Spleen (tissue), 11 donors: ENCODE data around the gene BFSP1. TPM values are rescaled to one million over a fixed set of nuclear protein-coding genes. Genes with fewer than 3 reads are reported as not detected.

Experiments used
- DNase-seq: peaks from one replicate; pipeline ENCODE4 v3.0.0-alpha.2; 2020
- H3K27ac ChIP-seq, 8 donors: fragments of 200-600 bp; sonication (generic) in 7 of 8; 1 replicate in 4 of 8; 2 replicates in 4 of 8; pipeline versions ENCODE4 v1.5.0 to v1.8.0; 2016 to 2021; ENCODE audit warnings: inconsistent platforms in 4 of 8, mild to moderate bottlenecking in 4 of 8, moderate library complexity in 1 of 8
- H3K27me3 ChIP-seq, 7 donors: fragments of 200-600 bp; sonication (generic) in 6 of 7; replicated peaks in 1 of 7; 1 replicate in 4 of 7; 2 replicates in 3 of 7; pipeline versions ENCODE4 v1.5.0 to v1.8.0; 2016 to 2021; ENCODE audit warnings: inconsistent platforms in 3 of 7, mild to moderate bottlenecking in 1 of 7
- H3K36me3 ChIP-seq, 6 donors: fragments of 200-600 bp; sonication (generic) in 5 of 6; 1 replicate in 4 of 6; 2 replicates in 2 of 6; pipeline versions ENCODE4 v1.5.0 to v1.8.0; 2016 to 2021; ENCODE audit warnings: inconsistent platforms in 2 of 6
- H3K4me1 ChIP-seq, 6 donors: fragments of 200-600 bp; sonication (generic) in 5 of 6; 1 replicate in 3 of 6; 2 replicates in 3 of 6; pipeline versions ENCODE4 v1.5.0 to v1.8.0; 2016 to 2021; ENCODE audit warnings: inconsistent platforms in 3 of 6
- H3K4me3 ChIP-seq, 8 donors: fragments of 200-600 bp; sonication (generic) in 7 of 8; 1 replicate in 4 of 8; 2 replicates in 4 of 8; pipeline versions ENCODE4 v1.5.0 to v1.8.0; 2016 to 2021; ENCODE audit warnings: inconsistent platforms in 4 of 8, mild to moderate bottlenecking in 4 of 8, moderate library complexity in 2 of 8
- H3K9me3 ChIP-seq, 8 donors: fragments of 200-600 bp; sonication (generic) in 7 of 8; 1 replicate in 4 of 8; 2 replicates in 4 of 8; pipeline versions ENCODE4 v1.5.0 to v1.8.0; 2016 to 2021; ENCODE audit warnings: inconsistent platforms in 4 of 8
- POLR2A ChIP-seq, 3 donors: fragments of 450-650 bp; IDR thresholded peaks; one replicate each; pipeline ENCODE4 v1.5.1; 2017; ENCODE audit warnings: antibody characterized with exemption in 3 of 3, mild to moderate bottlenecking in 1 of 3
- POLR2AphosphoS5 ChIP-seq, 3 donors: sonication (generic); formaldehyde crosslinking; IDR thresholded peaks; one replicate each; pipeline ENCODE4 v1.5.1; 2017; ENCODE audit warnings: antibody characterized with exemption in 3 of 3
- WGBS, 5 donors: extraction: QIAGEN DNeasy Blood & Tissue Kit in 3 of 5; methylation state at CpG; one replicate each; pipeline versions ENCODE4 v1.1.5 to v1.1.7; 2013 to 2018; 5-methylcytosine and 5-hydroxymethylcytosine counted together
- intact Hi-C: fragments of 100-400 bp; cut with DNase I; formaldehyde crosslinking; loops from one replicate; pipeline ENCODE4 v1.15.0; 2023; ENCODE audit warnings: low total_unique reads
- polyA plus RNA-seq, 3 donors: library from polyadenylated mRNA; stranded (reverse); fragments of 200-250 nt; gene quantifications; one replicate each; pipeline ENCODE4 v1.2.1, GENCODE V29; 2013
- total RNA-seq, 7 donors: library from RNA; depleted of rRNA in 3 of 7; stranded (reverse); fragments of >200 nt in 3 of 7; fragmentation: NEBNext Ultra II Directional in 4 of 7; extraction: Animal tissue kit (Norgen Biotek cat#: 25700) in 4 of 7; gene quantifications; one replicate each; pipeline versions ENCODE4 v1.1.0 to v1.2.1, GENCODE V29; 2016 to 2021
- TF ChIP-seq, protein P1 (sequence below), 11 experiments: fragments of 200-600 bp in 7 of 11; fragments of 450-650 bp in 4 of 11; sonication (generic) in 4 of 11; IDR thresholded peaks in 8 of 11; conservative IDR thresholded peaks in 3 of 11; 1 replicate in 7 of 11; 2 replicates in 4 of 11; pipeline versions ENCODE4 v1.4.0 to v1.8.0; 2016 to 2021; ENCODE audit warnings: antibody characterized with exemption in 11 of 11, inconsistent platforms in 4 of 11, mild to moderate bottlenecking in 1 of 11
- donor health status: healthy with polysubstance abuse.
- donor health status: DM: no; HTN: no; CAD: no; lungs with moderate emphysema.
- donor health status: DM: no; HTN: no; CAD: no.
- donor health status: Bipolar disorder and iron deficiency.
- donor health status: healthy.
- donor health status: DM: no; HTN: no; CAD: no.
- donor health status: DM: yes; HTN: yes; CAD: no.

BFSP1 gene
- total and polyA plus RNA-seq, 10 donors = 0.13 to 0.86 (median 0.41) TPM

DNA sequence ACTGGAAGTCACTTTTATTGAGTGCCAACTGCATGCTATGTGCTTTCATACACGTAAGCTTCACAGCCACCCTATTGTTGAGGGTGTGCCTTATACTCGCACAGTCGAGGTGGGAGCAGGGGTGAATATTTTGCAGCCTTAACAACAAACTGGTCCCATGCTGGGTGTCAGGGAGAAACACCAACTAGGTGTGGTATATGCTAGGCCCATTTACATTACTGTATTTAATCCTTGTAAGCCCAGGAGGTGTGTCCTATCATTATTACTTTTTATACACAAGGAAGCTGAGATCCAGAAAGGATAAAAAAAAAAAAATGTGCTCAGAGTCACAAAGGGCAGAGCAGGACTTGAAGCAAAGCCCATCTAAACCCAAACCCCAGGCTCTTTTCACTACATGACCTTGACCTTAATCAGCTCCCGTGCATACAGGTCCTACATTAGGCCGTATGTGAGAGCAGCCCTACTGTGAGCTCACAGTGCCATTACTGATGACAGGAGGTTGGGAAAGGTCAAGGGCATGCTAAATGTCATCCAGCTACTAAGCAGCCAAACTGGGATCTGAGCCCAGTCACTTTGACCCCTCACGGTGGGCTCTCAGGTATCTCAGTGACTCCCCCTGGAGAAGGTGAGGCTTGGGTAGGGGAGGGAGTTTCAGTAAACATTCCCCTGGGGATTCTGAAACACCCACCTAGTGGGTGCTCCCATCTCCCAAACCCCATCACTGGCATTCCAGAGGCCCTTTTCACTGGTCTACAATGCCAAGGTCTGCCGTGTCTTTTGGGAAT lies 61.7 kb downstream of the BFSP1 start:
- whole genome bisulfite sequencing, 5 donors = 83 to 91% (median 86%) methylated on average over 7 of the region's 7 CpGs

DNA sequence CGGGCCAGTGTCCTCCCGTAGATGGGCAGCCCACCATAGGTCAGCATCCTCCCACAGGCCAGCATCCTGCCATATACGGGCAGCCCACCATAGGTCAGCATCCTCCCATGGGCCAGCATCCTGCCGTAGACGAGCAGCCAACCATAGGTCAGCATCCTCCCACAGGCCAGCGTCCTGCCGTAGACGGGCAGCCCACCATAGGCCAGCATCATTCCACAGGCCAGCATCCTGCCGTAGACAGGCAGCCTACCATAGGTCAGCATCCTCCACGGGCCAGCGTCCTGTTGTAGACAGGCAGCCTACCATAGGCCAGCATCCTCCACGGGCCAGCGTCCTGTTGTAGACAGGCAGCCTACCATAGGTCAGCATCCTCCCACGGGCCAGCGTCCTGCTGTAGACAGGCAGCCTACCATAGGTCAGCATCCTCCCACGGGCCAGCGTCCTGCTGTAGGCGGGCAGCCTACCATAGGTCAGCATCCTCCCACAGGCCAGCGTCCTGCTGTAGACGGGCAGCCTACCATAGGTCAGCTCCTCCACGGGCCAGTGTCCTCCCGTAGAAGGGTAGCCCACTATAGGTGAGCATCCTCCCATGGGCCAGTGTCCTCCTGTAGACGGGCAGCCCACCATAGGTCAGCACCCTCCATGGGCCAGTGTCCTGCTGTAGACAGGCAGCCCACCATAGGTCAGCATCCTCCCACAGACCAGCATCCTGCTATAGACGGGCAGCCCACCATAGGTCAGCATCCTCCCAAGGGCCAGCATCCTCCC lies 62.9 kb downstream of the BFSP1 start:
- DNase-seq = no peak
- TF ChIP-seq, protein P1, sequence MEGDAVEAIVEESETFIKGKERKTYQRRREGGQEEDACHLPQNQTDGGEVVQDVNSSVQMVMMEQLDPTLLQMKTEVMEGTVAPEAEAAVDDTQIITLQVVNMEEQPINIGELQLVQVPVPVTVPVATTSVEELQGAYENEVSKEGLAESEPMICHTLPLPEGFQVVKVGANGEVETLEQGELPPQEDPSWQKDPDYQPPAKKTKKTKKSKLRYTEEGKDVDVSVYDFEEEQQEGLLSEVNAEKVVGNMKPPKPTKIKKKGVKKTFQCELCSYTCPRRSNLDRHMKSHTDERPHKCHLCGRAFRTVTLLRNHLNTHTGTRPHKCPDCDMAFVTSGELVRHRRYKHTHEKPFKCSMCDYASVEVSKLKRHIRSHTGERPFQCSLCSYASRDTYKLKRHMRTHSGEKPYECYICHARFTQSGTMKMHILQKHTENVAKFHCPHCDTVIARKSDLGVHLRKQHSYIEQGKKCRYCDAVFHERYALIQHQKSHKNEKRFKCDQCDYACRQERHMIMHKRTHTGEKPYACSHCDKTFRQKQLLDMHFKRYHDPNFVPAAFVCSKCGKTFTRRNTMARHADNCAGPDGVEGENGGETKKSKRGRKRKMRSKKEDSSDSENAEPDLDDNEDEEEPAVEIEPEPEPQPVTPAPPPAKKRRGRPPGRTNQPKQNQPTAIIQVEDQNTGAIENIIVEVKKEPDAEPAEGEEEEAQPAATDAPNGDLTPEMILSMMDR (IDR thresholded peaks at IDR 0.05 in 8 of 11, conservative IDR thresholded peaks at IDR 0.05 in 3 of 11) = no peak
- TF ChIP-seq POLR2A (IDR thresholded peaks at IDR 0.05) = no peak
- TF ChIP-seq POLR2AphosphoS5 (IDR thresholded peaks at IDR 0.05) = no peak

More for the DNA sequence above, 61.7 kb downstream of the BFSP1 start:
- H3K4me3 ChIP-seq = no peak overlapping the region
- no peak for TF ChIP-seq POLR2AphosphoS5 (IDR thresholded peaks at IDR 0.05)
- no peak for TF ChIP-seq POLR2A (IDR thresholded peaks at IDR 0.05)
- TF ChIP-seq, protein P1 (IDR thresholded peaks at IDR 0.05 in 8 of 11, conservative IDR thresholded peaks at IDR 0.05 in 3 of 11) = no peak
- H3K27me3 ChIP-seq = no peaks in the 10 kb centered on the region
- intact Hi-C loops = no loop called here
- no peak for DNase-seq
- H3K36me3 ChIP-seq = no peaks in the 10 kb centered on the region
- H3K9me3 ChIP-seq = no peaks in the 10 kb centered on the region
- no peak overlapping the region for H3K27ac ChIP-seq
- H3K4me1 ChIP-seq = no peaks in the 10 kb centered on the region

DNA sequence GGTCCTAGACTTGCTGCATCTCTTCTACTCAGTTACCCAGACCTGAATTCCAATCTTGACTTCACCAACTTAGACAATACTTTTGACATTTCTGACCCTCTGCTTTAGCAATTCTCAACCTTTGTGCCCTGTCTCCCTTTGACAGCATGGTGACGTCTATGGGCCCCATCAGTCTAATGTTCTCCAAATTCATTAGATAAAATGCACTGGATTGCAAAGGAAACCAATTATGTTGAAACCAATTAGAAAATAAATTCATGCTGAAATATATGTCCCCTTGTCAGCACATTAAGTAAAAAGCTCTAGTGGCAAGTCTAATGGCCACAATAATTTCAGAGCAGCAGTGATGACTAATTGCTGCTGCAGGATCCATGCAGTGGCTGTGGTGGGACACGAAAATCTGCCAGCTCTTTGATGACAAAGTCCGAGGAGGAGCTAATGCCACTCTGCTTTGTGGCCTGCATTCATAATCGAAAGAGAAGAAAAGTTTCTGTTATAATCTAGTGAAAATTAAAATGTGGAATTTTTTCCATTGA lies 64.0 kb downstream of the BFSP1 start:
- DNase-seq = no peak
- no peak overlapping the region for H3K4me3 ChIP-seq
- TF ChIP-seq POLR2A (IDR thresholded peaks at IDR 0.05) = no peak
- TF ChIP-seq, protein P1 (IDR thresholded peaks at IDR 0.05 in 8 of 11, conservative IDR thresholded peaks at IDR 0.05 in 3 of 11) = no peak
- TF ChIP-seq POLR2AphosphoS5 (IDR thresholded peaks at IDR 0.05) = no peak
- WGBS, 5 donors = 76 to 87% (median 81%) methylated on average over 4 of the region's 4 CpGs
- H3K4me1 ChIP-seq = no peaks in the 10 kb centered on the region
- intact Hi-C loops = no loop called here
- no peaks in the 10 kb centered on the region for H3K27me3 ChIP-seq
- H3K27ac ChIP-seq = no peak overlapping the region
- no peaks in the 10 kb centered on the region for H3K9me3 ChIP-seq
- H3K36me3 ChIP-seq = no peaks in the 10 kb centered on the region

More for the DNA sequence above, 62.9 kb downstream of the BFSP1 start:
- Histone ChIP-seq H3K27ac (no peak overlapping the region), H3K4me3 (no peak overlapping the region), H3K36me3 (no peaks in the 10 kb centered on the region), H3K4me1 (no peaks in the 10 kb centered on the region), H3K27me3 (no peaks in the 10 kb centered on the region), H3K9me3 (no peaks in the 10 kb centered on the region)
- WGBS, 5 donors = 71 to 87% (median 82%) methylated on average over 22 to 24 of the region's 24 CpGs
- intact Hi-C loops = no loop called here

DNA sequence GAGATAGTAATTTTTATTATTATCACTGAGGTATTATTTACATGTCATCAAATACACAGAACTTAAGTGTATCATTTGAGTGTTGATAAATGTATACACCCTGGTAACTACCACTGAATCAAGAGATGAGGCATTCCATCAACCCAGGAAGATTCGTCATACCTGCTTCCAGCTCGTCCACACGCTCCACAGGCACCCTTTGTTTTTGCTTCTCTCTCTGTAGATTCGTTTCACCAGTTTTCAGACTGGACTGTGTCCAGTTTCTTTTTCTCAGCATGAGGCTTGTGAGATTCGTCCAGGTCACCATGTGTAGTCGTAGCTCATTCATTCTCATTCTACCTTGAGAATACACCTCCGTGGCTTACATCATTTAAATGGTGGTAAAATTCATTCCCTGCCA lies 64.5 kb downstream of the BFSP1 start:
- 77 to 90% (median 84%) methylated on average over 7 of the region's 7 CpGs for WGBS, 5 donors
- no peak for TF ChIP-seq POLR2A (IDR thresholded peaks at IDR 0.05)
- TF ChIP-seq POLR2AphosphoS5 (IDR thresholded peaks at IDR 0.05) = no peak
- TF ChIP-seq, protein P1 (IDR thresholded peaks at IDR 0.05 in 8 of 11, conservative IDR thresholded peaks at IDR 0.05 in 3 of 11) = no peak
- Histone ChIP-seq H3K9me3 (no peaks in the 10 kb centered on the region), H3K27me3 (no peaks in the 10 kb centered on the region), H3K27ac (no peak overlapping the region), H3K36me3 (no peaks in the 10 kb centered on the region), H3K4me1 (no peaks in the 10 kb centered on the region), H3K4me3 (no peak overlapping the region)
- no peak for DNase-seq
- intact Hi-C loops = no loop called here
